Osteocyte (in vitro differentiated cells): Measurements from ENCODE around the gene KCNA3. TPM values are rescaled to one million over a fixed set of nuclear protein-coding genes. Genes with fewer than 3 reads are reported as not detected.
"Not testable (repeated sequence)": the region's sequence is repeated elsewhere in the genome, so short reads cannot be mapped to it uniquely, and the experiment has no call there.

Source experiments
- DNase-seq: peaks from one replicate; pipeline ENCODE4 v3.0.0; 2021; ENCODE audit warnings: mixed read lengths; ENCODE audit not compliant: unreplicated experiment; ENCODE audit errors: extremely low spot score
- H3K27ac Mint-ChIP-seq: one replicate; pipeline ENCODE4 v1.8.0; 2021; ENCODE audit warnings: mild to moderate bottlenecking, mixed read lengths; ENCODE audit not compliant: unreplicated experiment
- H3K27me3 Mint-ChIP-seq: one replicate; pipeline ENCODE4 v1.8.0; 2021; ENCODE audit warnings: mixed read lengths; ENCODE audit not compliant: unreplicated experiment
- H3K36me3 Mint-ChIP-seq: one replicate; pipeline ENCODE4 v1.8.0; 2021; ENCODE audit warnings: mixed read lengths; ENCODE audit not compliant: unreplicated experiment
- H3K4me1 Mint-ChIP-seq: one replicate; pipeline ENCODE4 v1.8.0; 2021; ENCODE audit warnings: mixed read lengths; ENCODE audit not compliant: unreplicated experiment
- H3K4me3 Mint-ChIP-seq: one replicate; pipeline ENCODE4 v1.8.0; 2021; ENCODE audit warnings: mild to moderate bottlenecking, moderate library complexity, mixed read lengths; ENCODE audit not compliant: unreplicated experiment
- H3K9me3 Mint-ChIP-seq: one replicate; pipeline ENCODE4 v1.8.0; 2021; ENCODE audit warnings: mixed read lengths; ENCODE audit not compliant: unreplicated experiment
- CTCF ChIP-seq: fragments of 200-600 bp; sonication (generic); IDR thresholded peaks from 2 replicates; pipeline ENCODE4 v1.5.0; 2021; ENCODE audit warnings: antibody characterized with exemption, mild to moderate bottlenecking, moderate library complexity
- total RNA-seq: library from RNA; stranded (reverse); gene quantifications from 2 replicates; pipeline ENCODE4 v1.2.1, GENCODE V29; 2021

The KCNA3 gene
- total RNA-seq, 1 donor from 2014 or later = not detected

GRCh38 chr1:110671361-110671760 is 3.4 kb downstream of the KCNA3 start:
- Mint-ChIP-seq H3K27me3 (peaks cover 50% of the 10 kb centered on the region), H3K9me3 (peaks cover 4% of the 10 kb centered on the region), H3K4me3 (no peak overlapping the region), H3K27ac (no peak overlapping the region), H3K36me3 (no peaks in the 10 kb centered on the region), H3K4me1 (peaks cover 3% of the 10 kb centered on the region)
- TF ChIP-seq CTCF = no peak
- no peak for DNase-seq

- Mint-ChIP-seq H3K36me3 (no peaks in the 10 kb centered on the region), H3K27me3 (peaks cover 32% of the 10 kb centered on the region), H3K4me3 (no peak overlapping the region), H3K9me3 (peaks cover 3% of the 10 kb centered on the region), H3K4me1 (peaks cover 2% of the 10 kb centered on the region), H3K27ac (no peak overlapping the region)
- no peak for DNase-seq
- TF ChIP-seq CTCF = no peak
These were observed 6.2 kb downstream of the KCNA3 start for GRCh38 chr1:110668549-110668948.

GRCh38 chr1:110667776-110668175 is 7.0 kb downstream of the KCNA3 start:
- no peak overlapping the region for H3K27ac Mint-ChIP-seq
- peaks cover 31% of the 10 kb centered on the region for H3K27me3 Mint-ChIP-seq
- no peak for TF ChIP-seq CTCF
- no peak for DNase-seq
- H3K9me3 Mint-ChIP-seq = no peaks in the 10 kb centered on the region
- no peaks in the 10 kb centered on the region for H3K4me1 Mint-ChIP-seq
- no peaks in the 10 kb centered on the region for H3K36me3 Mint-ChIP-seq
- no peak overlapping the region for H3K4me3 Mint-ChIP-seq

GRCh38 chr1:110663241-110663640 is 11.5 kb downstream of the KCNA3 start:
- H3K9me3 Mint-ChIP-seq = no peaks in the 10 kb centered on the region
- H3K27me3 Mint-ChIP-seq = peaks cover 6% of the 10 kb centered on the region
- H3K4me1 Mint-ChIP-seq = no peaks in the 10 kb centered on the region
- no peak for DNase-seq
- H3K27ac Mint-ChIP-seq = no peak overlapping the region
- no peaks in the 10 kb centered on the region for H3K36me3 Mint-ChIP-seq
- no peak for TF ChIP-seq CTCF
- H3K4me3 Mint-ChIP-seq = no peak overlapping the region

- not testable (repeated sequence) for H3K4me1 Mint-ChIP-seq, DNase-seq, H3K9me3 Mint-ChIP-seq, H3K36me3 Mint-ChIP-seq, H3K27ac Mint-ChIP-seq, H3K4me3 Mint-ChIP-seq
- peaks cover 15% of the 10 kb centered on the region for H3K27me3 Mint-ChIP-seq
These were observed 15.2 kb downstream of the KCNA3 start for GRCh38 chr1:110659559-110659958.

- Mint-ChIP-seq H3K36me3 (no peaks in the 10 kb centered on the region), H3K9me3 (no peaks in the 10 kb centered on the region)
These were observed 17.4 kb downstream of the KCNA3 start for GRCh38 chr1:110657351-110657750.

More at GRCh38 chr1:110657351-110657750, 17.4 kb downstream of the KCNA3 start:
- no peaks in the 10 kb centered on the region for H3K4me1 Mint-ChIP-seq
- H3K27me3 Mint-ChIP-seq = peaks cover 14% of the 10 kb centered on the region
- no peak for DNase-seq
- no peak for TF ChIP-seq CTCF
- no peak overlapping the region for H3K27ac Mint-ChIP-seq
- H3K4me3 Mint-ChIP-seq = no peak overlapping the region
